HepG2 (cell line): ENCODE results near the gene ZFHX3. TPM values are rescaled to one million over a fixed set of nuclear protein-coding genes. Genes with fewer than 3 reads are reported as not detected.

ENCODE experiments used
- AGO1 ChIP-seq: fragments of 200-400 bp; formaldehyde crosslinking; IDR thresholded peaks from 2 replicates; pipeline ENCODE4 v1.6.1; 2017; ENCODE audit warnings: mild to moderate bottlenecking, low read depth, low read length, moderate library complexity; ENCODE audit not compliant: poor library complexity, severe bottlenecking
- AHR ChIP-seq: IDR thresholded peaks from 2 replicates; pipeline ENCODE4 v1.6.1; 2018; ENCODE audit warnings: missing genetic modification reagents, missing compliant biosample characterization
- ARID2 ChIP-seq: sonication (generic); formaldehyde crosslinking; IDR thresholded peaks from 2 replicates; pipeline ENCODE4 v1.8.1; 2022; ENCODE audit warnings: mild to moderate bottlenecking, missing genetic modification reagents, borderline replicate concordance
- DMAP1 ChIP-seq: IDR thresholded peaks from 2 replicates; pipeline ENCODE4 v1.6.1; 2016
- GTF2F1 ChIP-seq: fragments of 150-350 bp; IDR thresholded peaks from 2 replicates; pipeline ENCODE4 v1.6.1; 2014; ENCODE audit warnings: low read length
- MXD4 ChIP-seq: IDR thresholded peaks from 2 replicates; pipeline ENCODE4 v1.6.1; 2016; ENCODE audit warnings: mild to moderate bottlenecking, missing biosample characterization, missing genetic modification reagents
- NR2F2 ChIP-seq: IDR thresholded peaks from 2 replicates; pipeline ENCODE4 v1.6.1; 2012; ENCODE audit warnings: low read depth, inconsistent platforms, borderline replicate concordance
- NR3C1 ChIP-seq: sonication (generic); formaldehyde crosslinking; IDR thresholded peaks from 2 replicates; pipeline ENCODE4 v1.4.0; 2020; ENCODE audit warnings: missing genetic modification reagents
- RARA ChIP-seq: IDR thresholded peaks from 2 replicates; pipeline ENCODE4 v1.6.1; 2016; ENCODE audit warnings: missing genetic modification reagents, missing compliant biosample characterization
- RBAK ChIP-seq: sonication (generic); formaldehyde crosslinking; IDR thresholded peaks from 2 replicates; pipeline ENCODE4 v1.5.1; 2020; ENCODE audit warnings: mild to moderate bottlenecking, missing genetic modification reagents
- RFX5 ChIP-seq: IDR thresholded peaks from 2 replicates; pipeline ENCODE4 v1.6.1; 2011; ENCODE audit warnings: low read depth, low read length, improper control_type of control experiment
- SIN3A ChIP-seq: IDR thresholded peaks from 2 replicates; pipeline ENCODE4 v1.6.1; 2011; ENCODE audit warnings: low read depth, mild to moderate bottlenecking, control low read depth, low read length, borderline replicate concordance
- SMAD3 ChIP-seq: sonication (generic); formaldehyde crosslinking; IDR thresholded peaks from 2 replicates; pipeline ENCODE4 v1.4.0; 2020; ENCODE audit warnings: missing genetic modification reagents
- SMARCC2 ChIP-seq: fragments of 450-650 bp; IDR thresholded peaks from 2 replicates; pipeline ENCODE4 v1.6.1; 2017; ENCODE audit warnings: antibody characterized with exemption, mild to moderate bottlenecking
- ZBED4 ChIP-seq: sonication (generic); formaldehyde crosslinking; IDR thresholded peaks from 2 replicates; pipeline ENCODE4 v1.4.0; 2020; ENCODE audit warnings: missing genetic modification reagents, borderline replicate concordance
- ZFP1 ChIP-seq: IDR thresholded peaks from 2 replicates; pipeline ENCODE4 v1.6.1; 2016
- ZNF264 ChIP-seq: sonication (generic); formaldehyde crosslinking; IDR thresholded peaks from 2 replicates; pipeline ENCODE4 v1.4.0; 2020; ENCODE audit warnings: missing genetic modification reagents
- ZNF333 ChIP-seq: sonication (generic); formaldehyde crosslinking; IDR thresholded peaks from 2 replicates; pipeline ENCODE4 v1.4.0; 2020; ENCODE audit warnings: mild to moderate bottlenecking, missing genetic modification reagents, borderline replicate concordance
- ZNF513 ChIP-seq: sonication (generic); formaldehyde crosslinking; conservative IDR thresholded peaks from 2 replicates; pipeline ENCODE4 v1.5.0; 2020; ENCODE audit warnings: missing genetic modification reagents
- ZNF788 ChIP-seq: sonication (generic); formaldehyde crosslinking; IDR thresholded peaks from 2 replicates; pipeline ENCODE4 v1.5.0; 2020; ENCODE audit warnings: mild to moderate bottlenecking, missing genetic modification reagents, borderline replicate concordance
- polyA plus RNA-seq, 8 experiments: library from polyadenylated mRNA; depleted of rRNA in 3 of 8; stranded (reverse) in 7 of 8; unstranded in 1 of 8; fragments of >200 nt; fragmentation: Illumina TruSeq in 4 of 8; extraction: Trizol in 4 of 8; gene quantifications; 2 replicates each; pipeline versions ENCODE4 v1.2.1 to v1.2.3, GENCODE V29; 2011 to 2016; ENCODE audit warnings: low read depth in 4 of 8, missing spikeins in 1 of 8, mixed read lengths in 1 of 8; ENCODE audit not compliant: insufficient read depth in 1 of 8
- total RNA-seq, 5 experiments: library from RNA; depleted of rRNA; stranded (reverse); fragments of >200 nt; fragmentation: Illumina TruSeq; extraction: Trizol; gene quantifications; 2 replicates each; pipeline ENCODE4 v1.2.3, GENCODE V29; 2016; ENCODE audit warnings: low read depth in 1 of 5
- TF ChIP-seq, protein P1 (sequence below): sonication (generic); formaldehyde crosslinking; IDR thresholded peaks from 2 replicates; pipeline ENCODE4 v1.5.0; 2020; ENCODE audit warnings: mild to moderate bottlenecking, missing genetic modification reagents
- TF ChIP-seq, protein P2 (sequence below): IDR thresholded peaks from 2 replicates; pipeline ENCODE4 v1.6.1; 2016; ENCODE audit warnings: missing compliant biosample characterization, missing genetic modification reagents, borderline replicate concordance

Gene ZFHX3
- total and polyA plus RNA-seq, 2 of the 13 experiments (the other 11 are each of a cell fraction or from before 2014, with no cell fraction given): 5.0 to 6.0 TPM

DNA sequence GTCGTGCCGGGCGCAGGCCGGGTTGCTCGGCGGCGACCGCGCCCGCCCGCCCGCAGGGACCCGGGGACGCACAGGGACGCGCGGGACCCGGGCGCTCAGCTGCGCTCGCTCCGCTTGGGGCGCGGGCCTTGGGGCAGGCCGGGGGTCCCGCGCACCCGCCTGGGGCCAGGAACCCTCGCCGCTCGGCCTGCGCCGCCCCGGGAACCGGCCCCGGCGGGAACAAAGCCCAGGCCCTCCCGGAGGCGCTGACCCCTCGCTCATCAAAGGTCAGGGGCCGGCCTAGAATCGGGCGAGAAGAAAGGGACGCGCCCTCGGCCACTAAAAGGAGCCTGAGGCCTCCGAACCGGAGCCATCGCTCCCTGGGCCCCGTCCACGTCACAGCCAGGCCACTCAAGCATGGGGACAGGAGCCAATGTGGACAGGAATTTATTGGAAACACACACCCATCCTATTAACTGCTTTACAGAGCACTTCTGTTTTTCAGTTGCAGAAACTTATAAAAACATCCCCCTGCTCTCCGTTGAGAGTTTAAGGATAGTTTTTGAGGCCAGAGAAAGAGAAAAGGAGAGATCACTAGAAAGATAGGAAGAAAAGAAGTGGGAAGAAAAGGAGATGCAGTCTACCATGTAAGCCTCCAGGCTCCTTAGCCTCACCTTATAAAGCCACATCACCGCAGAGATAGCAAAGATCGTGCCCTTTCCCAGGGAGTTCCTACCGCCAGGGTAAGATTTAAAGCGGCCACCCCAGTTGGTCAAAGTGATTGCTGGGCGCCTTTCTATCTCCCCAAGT, 558 bp upstream of the ZFHX3 start (continued):
- TF ChIP-seq RBAK (CRISPR knock-in tag) (no peak), SIN3A (no peak), AHR (no peak), RFX5 (no peak; the same call in 1 of the 2 replicates), SMAD3 (CRISPR knock-in tag) (peak; percentile 62; the same call in 1 of the 2 replicates), ZNF513 (no peak), ZFP1 (CRISPR knock-in tag) (no peak), DMAP1 (CRISPR knock-in tag) (peak; percentile 53; the same call in 1 of the 2 replicates), NR2F2 (peak; percentile 95), ARID2 (CRISPR knock-in tag) (no peak), ZNF333 (no peak), ZBED4 (CRISPR knock-in tag) (peak; percentile 59), NR3C1 (no peak), GTF2F1 (no peak), MXD4 (CRISPR knock-in tag) (no peak), ZNF264 (peak; percentile 71; the same call in 1 of the 2 replicates), RARA (CRISPR knock-in tag) (peak; percentile 82), AGO1 (no peak), SMARCC2 (no peak), ZNF788 (CRISPR knock-in tag) (peak; percentile 37; the same call in 1 of the 2 replicates)
- TF ChIP-seq, protein P1, sequence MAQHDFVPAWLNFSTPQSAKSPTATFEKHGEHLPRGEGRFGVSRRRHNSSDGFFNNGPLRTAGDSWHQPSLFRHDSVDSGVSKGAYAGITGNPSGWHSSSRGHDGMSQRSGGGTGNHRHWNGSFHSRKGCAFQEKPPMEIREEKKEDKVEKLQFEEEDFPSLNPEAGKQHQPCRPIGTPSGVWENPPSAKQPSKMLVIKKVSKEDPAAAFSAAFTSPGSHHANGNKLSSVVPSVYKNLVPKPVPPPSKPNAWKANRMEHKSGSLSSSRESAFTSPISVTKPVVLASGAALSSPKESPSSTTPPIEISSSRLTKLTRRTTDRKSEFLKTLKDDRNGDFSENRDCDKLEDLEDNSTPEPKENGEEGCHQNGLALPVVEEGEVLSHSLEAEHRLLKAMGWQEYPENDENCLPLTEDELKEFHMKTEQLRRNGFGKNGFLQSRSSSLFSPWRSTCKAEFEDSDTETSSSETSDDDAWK (CRISPR knock-in tag): no peak
- TF ChIP-seq, protein P2, sequence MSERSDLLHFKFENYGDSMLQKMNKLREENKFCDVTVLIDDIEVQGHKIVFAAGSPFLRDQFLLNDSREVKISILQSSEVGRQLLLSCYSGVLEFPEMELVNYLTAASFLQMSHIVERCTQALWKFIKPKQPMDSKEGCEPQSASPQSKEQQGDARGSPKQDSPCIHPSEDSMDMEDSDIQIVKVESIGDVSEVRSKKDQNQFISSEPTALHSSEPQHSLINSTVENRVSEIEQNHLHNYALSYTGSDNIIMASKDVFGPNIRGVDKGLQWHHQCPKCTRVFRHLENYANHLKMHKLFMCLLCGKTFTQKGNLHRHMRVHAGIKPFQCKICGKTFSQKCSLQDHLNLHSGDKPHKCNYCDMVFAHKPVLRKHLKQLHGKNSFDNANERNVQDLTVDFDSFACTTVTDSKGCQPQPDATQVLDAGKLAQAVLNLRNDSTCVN (CRISPR knock-in tag): peak; percentile 24; the same call in 1 of the 2 replicates
